ENCODE measurements around the gene HIF1A.
"Not testable (repeated sequence)": the region's sequence is repeated elsewhere in the genome, so short reads cannot be mapped to it uniquely, and the experiment has no call there.

The HIF1A gene

GRCh38 chr14:61750708-61751474 lies 55.6 kb downstream of the HIF1A start:
- peak; percentile 69 for DNase-seq

- no peak for DNase-seq
Measured at GRCh38 chr14:61751475-61751989, 56.2 kb downstream of the HIF1A start.

GRCh38 chr14:61752626-61753025 lies 57.3 kb downstream of the HIF1A start:
- DNase-seq, result no peak

GRCh38 chr14:61753631-61754030 lies 58.3 kb downstream of the HIF1A start:
- DNase-seq, result no peak

- DNase-seq, result no peak
Measured at GRCh38 chr14:61754627-61755381, 59.5 kb downstream of the HIF1A start.

GRCh38 chr14:61755382-61755742 lies 60.0 kb downstream of the HIF1A start:
- DNase-seq, result not testable (repeated sequence)

- no peak for DNase-seq
Measured at GRCh38 chr14:61756135-61756534, 60.8 kb downstream of the HIF1A start.

- no peak for DNase-seq
Measured at GRCh38 chr14:61759878-61760277, 64.6 kb downstream of the HIF1A start.

GRCh38 chr14:61761557-61761956 lies 66.2 kb downstream of the HIF1A start:
- DNase-seq, result no peak

- DNase-seq, result peak; percentile 98
Measured at GRCh38 chr14:61761959-61762786, 66.9 kb downstream of the HIF1A start, which contains the start of gene SNAPC1. Gene SNAPC1 (plus strand): TSS chr14:61762420. CDS start chr14:61762461, 41 bp downstream.

GRCh38 chr14:61764342-61765122 lies 69.2 kb downstream of the HIF1A start:
- DNase-seq, result no peak

GRCh38 chr14:61765225-61765943 lies 70.1 kb downstream of the HIF1A start:
- DNase-seq, result no peak

- DNase-seq, result no peak
Measured at GRCh38 chr14:61766151-61766550, 70.8 kb downstream of the HIF1A start.

GRCh38 chr14:61768240-61768639 lies 72.9 kb downstream of the HIF1A start:
- DNase-seq, result no peak

- DNase-seq, result no peak
Measured at GRCh38 chr14:61769893-61770292, 74.6 kb downstream of the HIF1A start.

- no peak for DNase-seq
Measured at GRCh38 chr14:61774861-61775260, 79.5 kb downstream of the HIF1A start.

- no peak for DNase-seq
Measured at GRCh38 chr14:61780125-61780524, 84.8 kb downstream of the HIF1A start.

- DNase-seq, result no peak
Measured at GRCh38 chr14:61797309-61797708, 102.0 kb downstream of the HIF1A start.
